ENCODE measurements around the gene AVEN.

The AVEN gene

DNA sequence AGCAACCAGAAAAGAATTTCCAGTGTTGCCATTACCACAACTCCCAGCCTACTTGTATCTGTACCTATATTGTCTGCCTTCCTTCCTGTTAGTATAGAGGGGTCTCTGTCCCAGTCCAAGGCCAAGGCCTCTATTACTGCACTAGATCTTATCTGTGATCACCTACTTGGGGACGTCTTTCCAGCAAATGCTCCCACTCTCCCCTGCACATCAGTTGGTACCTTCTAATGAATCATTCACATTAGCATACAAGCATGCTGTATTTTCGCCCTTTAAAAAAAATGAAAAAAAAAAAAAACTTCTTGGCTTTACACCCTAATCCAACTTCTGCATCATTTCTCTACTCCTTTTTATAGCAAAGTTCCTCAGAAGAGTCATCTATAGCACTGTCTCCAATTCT is 4.8 kb upstream of the AVEN start:
- ChIA-PET CTCF (interaction anchor here (0.6 kb wide), 1 partner anchor 835 kb away, joined by 3 read pairs; no protein-coding TSS in a partner anchor), POLR2A (ENCODE audit: low non-redundant PET) (no interaction called here)
- no peak overlapping the region for H3K27ac ChIP-seq
- no peak for DNase-seq (ENCODE audit: low spot score)
- TF ChIP-seq CTCF (conservative IDR thresholded peaks at IDR 0.05; ENCODE audit: low read depth), result no peak

- CTCF ChIA-PET, result interaction anchor here (0.6 kb wide), 2 partner anchors 9 to 835 kb away, joined by 3 read pairs; no protein-coding TSS in a partner anchor
- POLR2A ChIA-PET (ENCODE audit: low non-redundant PET), result no interaction called here
- TF ChIP-seq CTCF (conservative IDR thresholded peaks at IDR 0.05; ENCODE audit: low read depth), result no peak
- no peak for DNase-seq (ENCODE audit: low spot score)
- H3K27ac ChIP-seq, result no peak overlapping the region
Observed at GRCh38 chr15:34043391-34043790, 4.4 kb upstream of the AVEN start.

GRCh38 chr15:34039790-34040113 is 748 bp upstream of the AVEN start:
- CTCF ChIA-PET, result no interaction called here
- POLR2A ChIA-PET (ENCODE audit: low non-redundant PET), result interaction anchor here (0.6 kb wide), 1 partner anchor 32 kb away, joined by 4 read pairs; no protein-coding TSS in a partner anchor
- no peak for TF ChIP-seq CTCF (conservative IDR thresholded peaks at IDR 0.05; ENCODE audit: low read depth)
- DNase-seq (ENCODE audit: low spot score), result no peak
- H3K27ac ChIP-seq, result no peak overlapping the region

GRCh38 chr15:34038023-34038870 is 757 bp downstream of the AVEN start:
- no peak for TF ChIP-seq CTCF (conservative IDR thresholded peaks at IDR 0.05; ENCODE audit: low read depth)
- DNase-seq (ENCODE audit: low spot score), result peak; percentile 69
- CTCF ChIA-PET, result no interaction called here
- POLR2A ChIA-PET (ENCODE audit: low non-redundant PET), result no interaction called here
- peak overlapping the region; percentile 94 for H3K27ac ChIP-seq

GRCh38 chr15:34031987-34032760 is 6.8 kb downstream of the AVEN start:
- CTCF ChIA-PET, result no interaction called here
- POLR2A ChIA-PET (ENCODE audit: low non-redundant PET), result no interaction called here
- TF ChIP-seq CTCF (conservative IDR thresholded peaks at IDR 0.05; ENCODE audit: low read depth), result no peak
- DNase-seq (ENCODE audit: low spot score), result no peak
- no peak overlapping the region for H3K27ac ChIP-seq

DNA sequence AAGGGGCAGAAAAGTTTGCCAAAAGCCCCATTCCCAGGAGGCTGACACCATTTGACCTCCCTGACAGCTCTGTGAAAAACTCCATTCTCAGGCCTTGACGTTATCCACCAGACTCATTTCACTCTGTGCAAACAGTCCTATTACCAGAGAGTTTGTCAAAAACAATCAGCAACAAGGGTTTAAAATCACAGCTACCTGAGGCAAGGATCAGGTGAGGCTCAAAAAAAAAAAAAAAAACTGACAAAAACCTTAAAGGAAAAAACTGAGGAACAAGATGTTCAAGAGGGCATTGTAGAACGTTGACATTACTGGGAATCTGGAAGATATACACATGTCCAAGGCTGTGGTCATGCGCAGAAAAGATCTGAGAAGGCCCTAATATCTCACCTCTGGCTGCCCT is 11.4 kb downstream of the AVEN start:
- ChIA-PET CTCF (no interaction called here), POLR2A (ENCODE audit: low non-redundant PET) (no interaction called here)
- no peak for TF ChIP-seq CTCF (conservative IDR thresholded peaks at IDR 0.05; ENCODE audit: low read depth)
- no peak overlapping the region for H3K27ac ChIP-seq
- DNase-seq (ENCODE audit: low spot score), result no peak

Data from RWPE1 (cell line).